B cell (primary cell): Measurements from ENCODE around the gene ABCB6. TPM values are rescaled to one million over a fixed set of nuclear protein-coding genes. Genes with fewer than 3 reads are reported as not detected.

ENCODE experiments used
- ATAC-seq: fragments of 200-7000 bp; cut with Tn5 transposase; one replicate; pipeline ENCODE4 v1.10.0; 2021; ENCODE audit warnings: low read depth, mild to moderate bottlenecking, moderate number of reproducible peaks, moderate library complexity
- CTCF ChIA-PET: fragments of 350-600 bp; sonication (Branson Sonifier 250); formaldehyde crosslinking; loops from one replicate; lab custom pipeline; 2021; ENCODE audit warnings: antibody characterized with exemption, inconsistent platforms; lab: Charles Lee
- POLR2A ChIA-PET: fragments of 350-600 bp; sonication (Branson Sonifier 250); formaldehyde crosslinking; loops from one replicate; lab custom pipeline; 2021; ENCODE audit warnings: antibody characterized with exemption; lab: Charles Lee
- DNase-seq: peaks from one replicate; pipeline ENCODE4 v3.0.0; 2013
- H2AFZ ChIP-seq: 2 replicates; pipeline ENCODE4 v1.6.1; 2012; ENCODE audit warnings: mild to moderate bottlenecking, low read depth, low read length; ENCODE audit not compliant: insufficient read depth, poor library complexity, severe bottlenecking
- H3K27ac ChIP-seq, 2 donors: 1 replicate in 1 of 2; 2 replicates in 1 of 2; pipeline ENCODE4 v1.5.1; 2012 to 2013; ENCODE audit warnings: low read length in 2 of 2, mild to moderate bottlenecking in 2 of 2, moderate library complexity in 1 of 2
- H3K27me3 ChIP-seq, 4 experiments: fragments of 200-600 bp in 1 of 4; sonication (generic) in 1 of 4; replicated peaks in 1 of 4; 1 replicate in 2 of 4; 2 replicates in 2 of 4; pipeline versions ENCODE4 v1.6.1 to v1.7.0; 2013 to 2016; ENCODE audit warnings: low read length in 3 of 4, mild to moderate bottlenecking in 2 of 4, mixed read lengths in 1 of 4, moderate library complexity in 1 of 4; ENCODE audit not compliant: insufficient read depth in 4 of 4, control insufficient read depth in 3 of 4; ENCODE audit errors: control extremely low read depth in 1 of 4
- H3K36me3 ChIP-seq, 2 experiments: replicated peaks in 1 of 2; 1 replicate in 1 of 2; 2 replicates in 1 of 2; pipeline versions ENCODE4 v1.6.1 to v1.7.1; 2013; ENCODE audit warnings: low read length in 1 of 2; ENCODE audit not compliant: insufficient read depth in 2 of 2, control insufficient read depth in 1 of 2; ENCODE audit errors: control extremely low read depth in 1 of 2, extremely low read depth in 1 of 2
- H3K4me1 ChIP-seq, 2 donors: fragments of 200-600 bp in 1 of 2; sonication (generic) in 1 of 2; 1 replicate in 1 of 2; 2 replicates in 1 of 2; pipeline versions ENCODE4 v1.5.1 to v1.6.1; 2013 to 2017; ENCODE audit warnings: low read length in 2 of 2; ENCODE audit not compliant: control insufficient read depth in 2 of 2, insufficient read depth in 2 of 2
- H3K4me2 ChIP-seq: replicated peaks from 2 replicates; pipeline ENCODE3; 2012; ENCODE audit warnings: mild to moderate bottlenecking, low read depth, low read length; ENCODE audit not compliant: poor library complexity, severe bottlenecking
- H3K4me3 ChIP-seq, 5 experiments: fragments of 200-600 bp in 1 of 5; sonication (generic) in 1 of 5; 1 replicate in 3 of 5; 2 replicates in 2 of 5; pipeline versions ENCODE4 v1.5.1 to v1.7.0; 2011 to 2016; ENCODE audit warnings: low read length in 4 of 5, mild to moderate bottlenecking in 4 of 5, low read depth in 2 of 5, control low read depth in 1 of 5, moderate library complexity in 1 of 5; ENCODE audit not compliant: insufficient read depth in 1 of 5; ENCODE audit errors: control extremely low read depth in 1 of 5, extremely low read depth in 1 of 5
- H3K79me2 ChIP-seq: fragments of 200-600 bp; sonication (generic); one replicate; pipeline ENCODE4 v1.6.0; 2016; ENCODE audit warnings: low read length; ENCODE audit not compliant: control insufficient read depth, insufficient read depth
- H3K9ac ChIP-seq: fragments of 200-600 bp; sonication (generic); 2 replicates; pipeline ENCODE4 v1.6.1; 2017; ENCODE audit warnings: mild to moderate bottlenecking, low read length, moderate library complexity
- H3K9me3 ChIP-seq, 3 donors: one replicate each; pipeline versions ENCODE4 v1.6.1 to v1.7.1; 2013; ENCODE audit warnings: low read length in 2 of 3; ENCODE audit not compliant: control insufficient read depth in 2 of 3, insufficient read depth in 1 of 3; ENCODE audit errors: control extremely low read depth in 1 of 3
- H4K20me1 ChIP-seq: 2 replicates; pipeline ENCODE4 v1.6.0; 2012; ENCODE audit warnings: mild to moderate bottlenecking, low read length; ENCODE audit not compliant: insufficient read depth, control insufficient read depth, poor library complexity, severe bottlenecking
- H3K27ac Mint-ChIP-seq: one replicate; pipeline ENCODE4 v1.8.0; 2021; ENCODE audit warnings: mixed read lengths
- H3K27me3 Mint-ChIP-seq: one replicate; pipeline ENCODE4 v1.8.0; 2021; ENCODE audit warnings: mixed read lengths
- H3K4me1 Mint-ChIP-seq: one replicate; pipeline ENCODE4 v1.8.0; 2021; ENCODE audit warnings: mixed read lengths
- H3K4me3 Mint-ChIP-seq: one replicate; pipeline ENCODE4 v1.8.0; 2021; ENCODE audit warnings: mixed read lengths
- H3K9me3 Mint-ChIP-seq: one replicate; pipeline ENCODE4 v1.8.0; 2022; ENCODE audit warnings: mixed read lengths; ENCODE audit not compliant: insufficient read depth
- EZH2 ChIP-seq: IDR thresholded peaks from 2 replicates; pipeline ENCODE4 v1.6.1; 2012; ENCODE audit warnings: borderline replicate concordance, low read depth, mild to moderate bottlenecking, moderate library complexity, low read length; ENCODE audit not compliant: insufficient read depth, poor library complexity, severe bottlenecking
- WGBS: methylation state at CpG from one replicate; pipeline ENCODE4 v1.1.5; 2013; ENCODE audit warnings: missing lambda C conversion rate; ENCODE audit not compliant: insufficient coverage; 5-methylcytosine and 5-hydroxymethylcytosine counted together
- intact Hi-C: fragments of 100-400 bp; cut with micrococcal nuclease; formaldehyde crosslinking; loops from one replicate; pipeline ENCODE4 v1.10.0; 2022
- polyA plus RNA-seq: library from polyadenylated mRNA; depleted of rRNA; stranded (reverse); fragments of >200 nt; gene quantifications from 2 replicates; pipeline ENCODE4 v1.2.3, GENCODE V29; 2012
- total RNA-seq, 2 donors: library from RNA; stranded (reverse); fragments of 120-200 nt in 1 of 2; gene quantifications; 1 replicate in 1 of 2; 2 replicates in 1 of 2; pipeline versions ENCODE4 v1.2.3 to v1.2.4, GENCODE V29; 2013 to 2022
- TF ChIP-seq, protein P1 (sequence below): fragments of 200-600 bp; IDR thresholded peaks from one replicate; pipeline ENCODE4 v1.8.0; 2022; ENCODE audit warnings: antibody characterized with exemption, mild to moderate bottlenecking

ABCB6 gene
- total and polyA plus RNA-seq, 2 donors (not counting 1 experiment from before 2014, with no cell fraction given): 10.5 to 15.3 TPM

DNA sequence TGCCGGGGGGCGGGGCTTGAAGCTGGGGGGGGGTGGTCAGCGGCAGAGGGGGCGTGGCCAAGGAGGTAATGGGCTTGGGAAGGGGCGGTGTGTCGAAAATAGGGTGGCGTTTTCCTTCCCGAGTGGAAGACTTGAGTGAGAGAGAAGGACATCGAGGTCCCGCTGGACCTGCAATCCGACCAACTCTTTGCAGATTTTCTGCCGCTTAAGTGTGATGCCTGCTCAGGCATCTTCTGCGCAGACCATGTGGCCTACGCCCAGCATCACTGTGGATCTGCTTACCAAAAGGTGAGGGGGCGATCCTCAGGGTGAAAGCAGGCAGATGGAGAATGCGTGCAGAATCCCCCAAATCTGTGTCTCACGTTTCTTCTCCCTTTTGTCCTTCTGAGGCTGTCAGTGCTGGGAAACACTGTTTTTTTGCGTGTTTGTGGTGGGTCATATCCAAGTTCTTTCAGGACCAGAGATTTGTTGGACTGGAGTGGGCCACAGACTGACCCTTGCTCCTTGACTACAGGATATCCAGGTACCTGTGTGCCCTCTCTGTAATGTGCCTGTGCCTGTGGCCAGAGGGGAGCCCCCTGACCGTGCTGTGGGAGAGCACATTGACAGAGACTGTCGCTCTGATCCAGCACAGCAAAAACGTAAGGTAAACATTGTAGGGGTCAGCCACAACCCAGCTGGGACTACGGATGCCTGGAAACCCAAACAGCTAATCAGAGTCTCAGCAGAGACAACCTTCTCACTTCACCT is 11.4 kb downstream of the ABCB6 start:
- 33% methylated on average over 18 of the region's 22 CpGs for WGBS
- POLR2A ChIA-PET: interaction anchor here (0.6 to 3.0 kb wide), 16 partner anchors 10 to 181 kb away, joined by 3 to 46 read pairs (median 7); partner anchors contain the start of genes ANKZF1, ATG9A, CNPPD1 and DNAJB2
- Mint-ChIP-seq H3K27me3 (no peaks in the 10 kb centered on the region), H3K4me1 (peaks cover 28% of the 10 kb centered on the region), H3K4me3 (peak overlapping the region; percentile 96), H3K27ac (peak overlapping the region; percentile 98), H3K9me3 (no peaks in the 10 kb centered on the region)
- H3K27ac ChIP-seq: peak overlapping the region; percentile 75 to 94
- peak overlapping the region; percentile 71 for H3K9ac ChIP-seq
- intact Hi-C loops: loop anchor here (1.0 to 2.0 kb wide), 2 partner anchors 22 to 37 kb away; partner anchors contain the start of genes ANKZF1, ATG9A, GLB1L and STK16
- H3K4me1 ChIP-seq: peaks cover 16 to 23% of the 10 kb centered on the region in 2 donors
- CTCF ChIA-PET: interaction anchor here (1.0 to 5.7 kb wide), 10 partner anchors 12 to 180 kb away, joined by 3 to 63 read pairs (median 5); partner anchors contain the start of genes ABCB6, ANKZF1, ATG9A and CNPPD1
- peaks cover 6% of the 10 kb centered on the region for H3K79me2 ChIP-seq
- H3K9me3 ChIP-seq: no peaks in the 10 kb centered on the region
- H3K4me2 ChIP-seq: peak overlapping the region; percentile 80
- H4K20me1 ChIP-seq: peaks cover 14% of the 10 kb centered on the region
- DNase-seq (no peak), ATAC-seq (no peak)
- no peak for TF ChIP-seq EZH2
- TF ChIP-seq, protein P1, sequence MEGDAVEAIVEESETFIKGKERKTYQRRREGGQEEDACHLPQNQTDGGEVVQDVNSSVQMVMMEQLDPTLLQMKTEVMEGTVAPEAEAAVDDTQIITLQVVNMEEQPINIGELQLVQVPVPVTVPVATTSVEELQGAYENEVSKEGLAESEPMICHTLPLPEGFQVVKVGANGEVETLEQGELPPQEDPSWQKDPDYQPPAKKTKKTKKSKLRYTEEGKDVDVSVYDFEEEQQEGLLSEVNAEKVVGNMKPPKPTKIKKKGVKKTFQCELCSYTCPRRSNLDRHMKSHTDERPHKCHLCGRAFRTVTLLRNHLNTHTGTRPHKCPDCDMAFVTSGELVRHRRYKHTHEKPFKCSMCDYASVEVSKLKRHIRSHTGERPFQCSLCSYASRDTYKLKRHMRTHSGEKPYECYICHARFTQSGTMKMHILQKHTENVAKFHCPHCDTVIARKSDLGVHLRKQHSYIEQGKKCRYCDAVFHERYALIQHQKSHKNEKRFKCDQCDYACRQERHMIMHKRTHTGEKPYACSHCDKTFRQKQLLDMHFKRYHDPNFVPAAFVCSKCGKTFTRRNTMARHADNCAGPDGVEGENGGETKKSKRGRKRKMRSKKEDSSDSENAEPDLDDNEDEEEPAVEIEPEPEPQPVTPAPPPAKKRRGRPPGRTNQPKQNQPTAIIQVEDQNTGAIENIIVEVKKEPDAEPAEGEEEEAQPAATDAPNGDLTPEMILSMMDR: no peak
- H3K4me3 ChIP-seq: peak overlapping the region; percentile 53 to 78 (median 71)
- no peaks in the 10 kb centered on the region for H3K27me3 ChIP-seq
- H3K36me3 ChIP-seq: peaks cover 7 to 24% of the 10 kb centered on the region in 2 experiments
- H2AFZ ChIP-seq: peak overlapping the region; percentile 79
